DOHH2 (cell line): Measurements from ENCODE around the gene MIF.

Experiments used
- EZH2phosphoT487 ChIP-seq: fragments of 200-600 bp; sonication (generic); IDR thresholded peaks from 2 replicates; pipeline ENCODE4 v1.6.1; 2017; ENCODE audit warnings: borderline replicate concordance, mild to moderate bottlenecking, antibody characterized with exemption, low read length, moderate library complexity, mixed read lengths
- TF ChIP-seq, protein P1 (sequence below): fragments of 200-600 bp; sonication (generic); IDR thresholded peaks from one replicate; pipeline ENCODE4 v1.5.1; 2014; ENCODE audit warnings: antibody characterized with exemption, mild to moderate bottlenecking, low read depth, low read length; ENCODE audit not compliant: poor library complexity, severe bottlenecking

DNA sequence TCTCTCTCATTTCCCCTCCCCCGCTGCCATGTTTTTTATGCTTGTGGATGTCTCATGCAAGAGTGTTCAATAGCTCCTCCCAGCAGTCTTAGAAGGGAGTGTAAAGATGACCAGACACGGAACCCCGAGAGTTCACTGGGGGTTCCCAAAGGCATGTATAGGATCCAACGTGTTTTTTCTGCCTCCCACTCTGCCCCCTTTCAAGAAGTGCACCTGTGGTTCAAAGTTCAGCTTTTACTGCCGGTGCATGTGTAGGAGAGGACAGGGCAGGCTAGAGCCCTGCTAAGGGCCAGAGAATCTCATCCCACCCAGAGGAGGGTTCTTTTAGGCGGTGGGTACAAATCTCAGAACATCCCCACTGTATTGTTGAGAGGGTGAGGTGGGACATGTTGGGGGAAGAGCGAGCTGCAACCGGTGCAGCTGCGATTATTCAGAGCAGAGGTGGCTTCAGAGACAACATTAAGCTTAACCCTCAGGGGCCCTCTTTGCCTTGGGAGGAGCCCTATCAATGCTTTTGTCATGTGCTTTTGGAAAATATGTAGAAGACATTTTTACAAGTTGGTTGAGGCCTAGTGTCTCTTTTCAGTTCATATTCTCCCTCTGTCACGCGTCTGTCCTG is 14.5 kb downstream of the MIF start:
- TF ChIP-seq, protein P1, sequence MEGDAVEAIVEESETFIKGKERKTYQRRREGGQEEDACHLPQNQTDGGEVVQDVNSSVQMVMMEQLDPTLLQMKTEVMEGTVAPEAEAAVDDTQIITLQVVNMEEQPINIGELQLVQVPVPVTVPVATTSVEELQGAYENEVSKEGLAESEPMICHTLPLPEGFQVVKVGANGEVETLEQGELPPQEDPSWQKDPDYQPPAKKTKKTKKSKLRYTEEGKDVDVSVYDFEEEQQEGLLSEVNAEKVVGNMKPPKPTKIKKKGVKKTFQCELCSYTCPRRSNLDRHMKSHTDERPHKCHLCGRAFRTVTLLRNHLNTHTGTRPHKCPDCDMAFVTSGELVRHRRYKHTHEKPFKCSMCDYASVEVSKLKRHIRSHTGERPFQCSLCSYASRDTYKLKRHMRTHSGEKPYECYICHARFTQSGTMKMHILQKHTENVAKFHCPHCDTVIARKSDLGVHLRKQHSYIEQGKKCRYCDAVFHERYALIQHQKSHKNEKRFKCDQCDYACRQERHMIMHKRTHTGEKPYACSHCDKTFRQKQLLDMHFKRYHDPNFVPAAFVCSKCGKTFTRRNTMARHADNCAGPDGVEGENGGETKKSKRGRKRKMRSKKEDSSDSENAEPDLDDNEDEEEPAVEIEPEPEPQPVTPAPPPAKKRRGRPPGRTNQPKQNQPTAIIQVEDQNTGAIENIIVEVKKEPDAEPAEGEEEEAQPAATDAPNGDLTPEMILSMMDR = no peak
- no peak for TF ChIP-seq EZH2phosphoT487
